H1 (cell line): ENCODE results near the gene TRAIP. TPM values are rescaled to one million over a fixed set of nuclear protein-coding genes. Genes with fewer than 3 reads are reported as not detected.

ENCODE experiments used
- CTCF ChIA-PET: fragments of 300-600 bp; sonication (Branson Sonifier 250); formaldehyde crosslinking; loops from one replicate; lab custom pipeline; 2021; ENCODE audit not compliant: partially characterized antibody; lab: Charles Lee
- POLR2A ChIA-PET: fragments of 300-600 bp; sonication (Branson Sonifier 250); formaldehyde crosslinking; loops from one replicate; lab custom pipeline; 2021; ENCODE audit warnings: inconsistent platforms; ENCODE audit not compliant: partially characterized antibody; lab: Charles Lee
- DNase-seq, 2 experiments: peaks; one replicate each; pipeline versions ENCODE4 v3.0.0 to v3.0.0-alpha.2; 2010 to 2022; ENCODE audit warnings: low spot score in 2 of 2, low read depth in 1 of 2, mixed read lengths in 1 of 2
- FAIRE-seq: peaks from 2 replicates; lab custom pipeline; 2011; peaks lifted over from hg19 to GRCh38; lab: Jason Lieb, UNC
- H2AFZ ChIP-seq: 2 replicates; pipeline ENCODE4 v1.8.1; 2012; ENCODE audit warnings: low read length, inconsistent platforms
- H2AK5ac ChIP-seq: 2 replicates; pipeline ENCODE4 v1.6.1; 2013; ENCODE audit warnings: low read depth, low read length
- H2BK120ac ChIP-seq: replicated peaks from 2 replicates; pipeline ENCODE3; 2013; ENCODE audit warnings: low read depth, low read length, inconsistent platforms
- H2BK12ac ChIP-seq: 2 replicates; pipeline ENCODE4 v1.6.1; 2013; ENCODE audit warnings: low read depth, low read length
- H2BK15ac ChIP-seq: 2 replicates; pipeline ENCODE4 v1.6.1; 2013; ENCODE audit warnings: low read length
- H2BK20ac ChIP-seq: 2 replicates; pipeline ENCODE4 v1.6.1; 2013; ENCODE audit warnings: low read length
- H2BK5ac ChIP-seq: 2 replicates; pipeline ENCODE4 v1.6.1; 2013; ENCODE audit warnings: low read depth, low read length
- H3K14ac ChIP-seq: 2 replicates; pipeline ENCODE4 v1.6.1; 2013; ENCODE audit warnings: inconsistent platforms; ENCODE audit not compliant: insufficient read length
- H3K18ac ChIP-seq: 2 replicates; pipeline ENCODE4 v1.6.1; 2013; ENCODE audit warnings: low read length; ENCODE audit errors: extremely low read depth
- H3K23ac ChIP-seq: 2 replicates; pipeline ENCODE4 v1.6.1; 2013; ENCODE audit warnings: inconsistent platforms; ENCODE audit not compliant: insufficient read length
- H3K23me2 ChIP-seq: 2 replicates; pipeline ENCODE4 v1.6.1; 2013; ENCODE audit warnings: low read depth, low read length
- H3K27ac ChIP-seq: 2 replicates; pipeline ENCODE4 v1.6.1; 2011; ENCODE audit warnings: low read depth, low read length, inconsistent platforms
- H3K27me3 ChIP-seq, 4 experiments: replicated peaks in 1 of 4; 1 replicate in 1 of 4; 2 replicates in 3 of 4; pipeline versions ENCODE4 v1.6.1 to v1.8.1; 2011 to 2013; ENCODE audit warnings: low read length in 3 of 4, mild to moderate bottlenecking in 3 of 4, inconsistent platforms in 2 of 4, mixed read lengths in 2 of 4, moderate library complexity in 1 of 4; ENCODE audit not compliant: control insufficient read depth in 3 of 4, insufficient read depth in 3 of 4; ENCODE audit errors: extremely low read depth in 1 of 4
- H3K36me3 ChIP-seq, 4 experiments: 2 replicates each; pipeline versions ENCODE4 v1.6.1 to v1.8.1; 2011 to 2013; ENCODE audit warnings: mild to moderate bottlenecking in 4 of 4, low read length in 3 of 4, moderate library complexity in 2 of 4, control low read depth in 1 of 4, inconsistent platforms in 1 of 4; ENCODE audit not compliant: insufficient read depth in 4 of 4, control insufficient read depth in 2 of 4
- H3K4ac ChIP-seq: replicated peaks from 2 replicates; pipeline ENCODE3; 2013; ENCODE audit warnings: low read length, low read depth, mixed read lengths, inconsistent platforms; ENCODE audit not compliant: insufficient read length
- H3K4me1 ChIP-seq, 4 experiments: replicated peaks in 1 of 4; 1 replicate in 1 of 4; 2 replicates in 3 of 4; pipeline versions ENCODE4 v1.6.1 to v1.8.1; 2011 to 2013; ENCODE audit warnings: low read length in 3 of 4, inconsistent platforms in 2 of 4, mixed read lengths in 1 of 4; ENCODE audit not compliant: insufficient read depth in 4 of 4, control insufficient read depth in 3 of 4
- H3K4me2 ChIP-seq, 2 experiments: 2 replicates each; pipeline versions ENCODE4 v1.6.1 to v1.8.1; 2011 to 2013; ENCODE audit warnings: low read depth in 2 of 2, low read length in 2 of 2, control low read depth in 1 of 2, inconsistent platforms in 1 of 2, mild to moderate bottlenecking in 1 of 2; ENCODE audit not compliant: insufficient read depth in 1 of 2
- H3K4me3 ChIP-seq, 4 experiments: fragments of 200-600, 300-600 bp in 1 of 4; sonication (generic), shearing (Covaris generic), sonication (Bioruptor Twin) in 1 of 4; 2 replicates each; pipeline versions ENCODE4 v1.5.1 to v1.8.1; 2011 to 2016; ENCODE audit warnings: low read length in 4 of 4, low read depth in 3 of 4, control low read depth in 2 of 4, inconsistent platforms in 2 of 4, mild to moderate bottlenecking in 2 of 4, mixed read lengths in 1 of 4, moderate library complexity in 1 of 4; ENCODE audit not compliant: insufficient read depth in 2 of 4; ENCODE audit errors: extremely low read depth in 1 of 4
- H3K56ac ChIP-seq: replicated peaks from 2 replicates; pipeline ENCODE3; 2013; ENCODE audit warnings: low read depth, mild to moderate bottlenecking, mixed read lengths, low read length, inconsistent platforms; ENCODE audit not compliant: insufficient read length
- H3K79me1 ChIP-seq: 2 replicates; pipeline ENCODE4 v1.6.1; 2013; ENCODE audit warnings: low read depth, low read length, control low read depth
- H3K79me2 ChIP-seq, 2 experiments: 2 replicates each; pipeline versions ENCODE4 v1.6.1 to v1.8.1; 2012 to 2013; ENCODE audit warnings: low read length in 2 of 2, mild to moderate bottlenecking in 2 of 2, inconsistent platforms in 1 of 2; ENCODE audit not compliant: insufficient read depth in 2 of 2, control insufficient read depth in 1 of 2
- H3K9ac ChIP-seq, 4 experiments: replicated peaks in 1 of 4; 1 replicate in 1 of 4; 2 replicates in 3 of 4; pipeline versions ENCODE4 v1.6.1 to v1.8.1; 2011 to 2013; ENCODE audit warnings: low read depth in 3 of 4, low read length in 3 of 4, control low read depth in 2 of 4, mild to moderate bottlenecking in 2 of 4, moderate library complexity in 2 of 4, inconsistent platforms in 1 of 4; ENCODE audit errors: extremely low read depth in 1 of 4
- H3K9me3 ChIP-seq, 2 experiments: 2 replicates each; pipeline versions ENCODE4 v1.6.1 to v1.8.1; 2012 to 2013; ENCODE audit warnings: mild to moderate bottlenecking in 2 of 2, moderate library complexity in 2 of 2, control low read depth in 1 of 2, inconsistent platforms in 1 of 2, low read depth in 1 of 2, low read length in 1 of 2, mixed read lengths in 1 of 2; ENCODE audit not compliant: insufficient read depth in 2 of 2
- H4K20me1 ChIP-seq, 2 experiments: replicated peaks in 1 of 2; 2 replicates each; pipeline versions ENCODE3 to v1.8.1; 2011 to 2013; ENCODE audit warnings: inconsistent platforms in 2 of 2, low read length in 2 of 2, mild to moderate bottlenecking in 1 of 2; ENCODE audit not compliant: insufficient read depth in 2 of 2, control insufficient read depth in 1 of 2
- H4K5ac ChIP-seq: 2 replicates; pipeline ENCODE4 v1.6.1; 2013; ENCODE audit warnings: low read length, low read depth, mixed read lengths, inconsistent platforms; ENCODE audit not compliant: insufficient read length
- H4K8ac ChIP-seq: 2 replicates; pipeline ENCODE4 v1.8.0; 2013; ENCODE audit warnings: mild to moderate bottlenecking, moderate library complexity, low read length, inconsistent platforms; ENCODE audit not compliant: insufficient read depth; ENCODE audit errors: extremely low read depth
- H4K91ac ChIP-seq: replicated peaks from 2 replicates; pipeline ENCODE3; 2013; ENCODE audit warnings: low read length, mixed read lengths, inconsistent platforms; ENCODE audit not compliant: insufficient read length
- CTBP2 ChIP-seq: IDR thresholded peaks from 2 replicates; pipeline ENCODE4 v1.7.0; 2011; ENCODE audit warnings: borderline replicate concordance, mild to moderate bottlenecking, moderate library complexity, mixed read lengths, low read length; ENCODE audit not compliant: insufficient read depth, insufficient read length
- HDAC2 ChIP-seq, 2 experiments: fragments of 300-600 bp in 1 of 2; sonication (generic) in 1 of 2; IDR thresholded peaks; 2 replicates each; pipeline ENCODE4 v1.6.1; 2011 to 2012; ENCODE audit warnings: low read depth in 2 of 2, low read length in 2 of 2, mild to moderate bottlenecking in 2 of 2, moderate library complexity in 2 of 2, borderline replicate concordance in 1 of 2, inconsistent platforms in 1 of 2
- KDM1A ChIP-seq: fragments of 200-600, 300-600 bp; sonication (generic); IDR thresholded peaks from 2 replicates; pipeline ENCODE4 v1.7.1; 2016; ENCODE audit warnings: mild to moderate bottlenecking, low read length, borderline replicate concordance
- MAFK ChIP-seq: IDR thresholded peaks from 2 replicates; pipeline ENCODE4 v1.6.1; 2012; ENCODE audit warnings: low read depth, mild to moderate bottlenecking, improper control_type of control experiment, low read length
- POLR2AphosphoS5 ChIP-seq: IDR thresholded peaks from 2 replicates; pipeline ENCODE4 v1.6.1; 2011; ENCODE audit warnings: low read depth, low read length
- SP4 ChIP-seq: IDR thresholded peaks from 2 replicates; pipeline ENCODE4 v1.6.1; 2012; ENCODE audit warnings: low read length, inconsistent platforms
- WGBS, 2 experiments: shearing (Covaris generic) in 1 of 2; methylation state at CpG; one replicate each; pipeline versions ENCODE4 v1.1.6 to v1.1.7; 2013 to 2015; ENCODE audit warnings: low lambda C conversion rate in 2 of 2, mixed read lengths in 2 of 2, inconsistent platforms in 1 of 2, low coverage in 1 of 2, missing lambda C conversion rate in 1 of 2; ENCODE audit not compliant: insufficient replicate concordance in 2 of 2, insufficient coverage in 1 of 2, insufficient read length in 1 of 2; ENCODE audit errors: extremely low coverage in 1 of 2, missing lambda C conversion rate in 1 of 2; 5-methylcytosine and 5-hydroxymethylcytosine counted together
- polyA plus RNA-seq, 7 experiments: library from polyadenylated mRNA; depleted of rRNA in 3 of 7; stranded (reverse) in 5 of 7; unstranded in 2 of 7; fragments of >200 nt in 5 of 7; fragments of 200-250 nt in 2 of 7; gene quantifications; 1 replicate in 5 of 7; 2 replicates in 1 of 7; 4 replicates in 1 of 7; pipeline versions ENCODE4 v1.2.1 to v1.2.3, GENCODE V29; 2011 to 2013; ENCODE audit warnings: missing spikeins in 2 of 7, mixed read lengths in 2 of 7
- total RNA-seq: library from RNA; stranded (reverse); fragmentation: NEBNext Ultra II Directional; extraction: Animal tissue kit (Norgen Biotek cat#: 25700); gene quantifications from 2 replicates; pipeline ENCODE4 v1.2.1, GENCODE V29; 2021
- TF ChIP-seq, protein P1 (sequence below): IDR thresholded peaks from 2 replicates; pipeline ENCODE4 v1.6.1; 2012; ENCODE audit warnings: inconsistent platforms

The TRAIP gene
- total and polyA plus RNA-seq, 2 of the 8 experiments (the other 6 are each of a cell fraction or from before 2014, with no cell fraction given) = 27.7 to 28.1 TPM

DNA sequence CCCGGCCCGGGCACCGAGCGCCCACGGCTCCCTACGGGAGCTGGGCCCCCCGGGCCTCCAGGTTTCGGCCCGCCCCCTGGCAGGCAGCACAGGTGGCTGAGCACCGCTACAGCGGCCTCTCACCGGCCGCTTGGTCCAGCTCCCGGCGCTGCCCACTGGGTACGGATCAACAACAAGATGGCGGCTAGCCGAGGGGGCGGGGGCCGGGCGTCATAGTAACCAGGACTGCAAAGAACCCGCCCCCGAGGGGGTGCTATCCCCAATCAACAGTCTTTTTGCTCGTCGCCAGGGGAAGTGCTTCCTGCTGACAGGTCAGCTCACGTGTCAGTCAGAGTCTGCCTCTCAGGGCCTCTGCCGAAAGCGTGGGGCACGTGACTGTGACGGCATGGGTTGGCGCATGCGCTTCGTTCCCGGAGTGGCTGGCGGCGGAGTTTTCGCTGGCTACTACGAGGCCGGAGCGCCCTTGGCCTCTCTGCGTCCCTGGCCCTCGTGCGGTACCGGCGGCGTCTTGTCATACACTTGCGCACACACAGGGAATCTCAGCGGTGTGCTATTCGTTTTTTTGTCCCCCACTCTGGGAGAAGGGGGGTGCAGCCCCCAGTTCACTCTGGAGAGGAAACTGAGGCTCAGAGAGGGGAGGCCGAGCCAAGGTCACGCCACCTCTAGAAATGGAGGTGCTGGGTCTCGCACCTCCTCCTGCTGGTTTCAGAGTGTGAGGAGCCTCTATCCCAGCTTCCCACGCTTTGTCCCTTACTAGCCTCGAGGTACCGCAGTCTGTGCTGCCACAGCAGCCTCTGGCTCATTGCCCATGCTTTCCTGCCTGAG lies 69.8 kb downstream of the TRAIP start, which contains the start of gene IP6K1:
IP6K1 (minus strand) TSS at position 186 of the 825 bp plus-strand sequence. CDS start 38,502 bp downstream, outside the sequence.
- DNase-seq = peak; percentile 99
- ChIA-PET POLR2A (interaction anchor here (0.9 to 3.3 kb wide), 8 partner anchors 15 to 82 kb away, joined by 3 to 18 read pairs (median 4); partner anchors contain the start of genes AMIGO3 and GMPPB), CTCF (interaction anchor here (0.6 to 3.6 kb wide), 6 partner anchors 9 to 123 kb away, joined by 3 to 20 read pairs (median 6); partner anchors contain the start of gene AMIGO3)
- Histone ChIP-seq H3K27ac (peak within 1 kb of the TSS; percentile 74), H4K20me1 (peaks cover 0 to 3% of the 10 kb centered on the region in 2 experiments), H3K18ac (no peak within 1 kb of the TSS), H2AFZ (peak within 1 kb of the TSS; percentile 64; the same call in 1 of the 2 replicates), H2BK20ac (no peak within 1 kb of the TSS; the same call in 1 of the 2 replicates), H3K9me3 (no peaks in the 10 kb centered on the region), H3K4me3 (peak within 1 kb of the TSS; percentile 75 to 95 (median 86)), H4K91ac (peak within 1 kb of the TSS; percentile 6), H3K27me3 (peaks cover 0 to 2% (median 0%) of the 10 kb centered on the region in 4 experiments; a peak in 2 of 7 replicates), H2AK5ac (no peak within 1 kb of the TSS; the same call in 1 of the 2 replicates), H3K14ac (no peak within 1 kb of the TSS), H3K23me2 (peaks cover 8% of the 10 kb centered on the region; the same call in 1 of the 2 replicates), H3K79me1 (peaks cover 8% of the 10 kb centered on the region; the same call in 1 of the 2 replicates), H4K5ac (peak within 1 kb of the TSS; percentile 42), H3K23ac (no peak within 1 kb of the TSS), H3K4ac (peak within 1 kb of the TSS; percentile 48), H3K4me2 (peak within 1 kb of the TSS; percentile 91 to 94), H3K56ac (no peak within 1 kb of the TSS), H3K9ac (peak within 1 kb of the TSS; percentile 75 to 95 (median 84)), H2BK5ac (peak within 1 kb of the TSS; percentile 67), H3K79me2 (peaks cover 0 to 35% of the 10 kb centered on the region in 2 experiments; a peak in 2 of 4 replicates), H4K8ac (peak within 1 kb of the TSS; percentile 95), H2BK12ac (peak within 1 kb of the TSS; percentile 35; the same call in 1 of the 2 replicates), H3K4me1 (peaks cover 0 to 5% (median 2%) of the 10 kb centered on the region in 4 experiments; a peak in 2 of 7 replicates), H2BK120ac (no peak within 1 kb of the TSS), H2BK15ac (peak within 1 kb of the TSS; percentile 46; the same call in 1 of the 2 replicates), H3K36me3 (peaks cover 0 to 5% (median 2%) of the 10 kb centered on the region in 4 experiments; a peak in 5 of 8 replicates)
- peak; percentile 93 for FAIRE-seq
- 11% methylated on average over 55 of the region's 55 CpGs; no CpG with 5 or more reads in 1 of the 2 experiments for WGBS, 2 experiments
- peak; percentile 77; the same call in 1 of the 2 replicates for TF ChIP-seq KDM1A
- peak; percentile 80; the same call in 1 of the 2 replicates for TF ChIP-seq POLR2AphosphoS5
- TF ChIP-seq CTBP2 = no peak
- TF ChIP-seq, protein P1, sequence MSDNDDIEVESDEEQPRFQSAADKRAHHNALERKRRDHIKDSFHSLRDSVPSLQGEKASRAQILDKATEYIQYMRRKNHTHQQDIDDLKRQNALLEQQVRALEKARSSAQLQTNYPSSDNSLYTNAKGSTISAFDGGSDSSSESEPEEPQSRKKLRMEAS = peak; percentile 98
- no peak for TF ChIP-seq MAFK
- TF ChIP-seq SP4 = no peak; the same call in 1 of the 2 replicates
- no peak for TF ChIP-seq HDAC2 (IDR thresholded peaks at IDR 0.05; ENCODE audit: borderline replicate concordance in 1 of 2, low read depth in 2 of 2, low read length in 2 of 2)
